Activated CD4-positive, alpha-beta T cell treated with anti-CD3 and anti-CD28 coated beads, Interleukin-2, Interleukin-6, amounts not matched to agents 100 ng/mL and 50 ng/mL, durations not matched to agents 16 hours and 8 hours (primary cell): ENCODE results near the gene CDC25C.
"Not testable (repeated sequence)": the region's sequence is repeated elsewhere in the genome, so short reads cannot be mapped to it uniquely, and the experiment has no call there.

Source experiments
- DNase-seq: peaks from one replicate; pipeline ENCODE4 v3.0.0-alpha.2; 2020

Gene CDC25C

DNA sequence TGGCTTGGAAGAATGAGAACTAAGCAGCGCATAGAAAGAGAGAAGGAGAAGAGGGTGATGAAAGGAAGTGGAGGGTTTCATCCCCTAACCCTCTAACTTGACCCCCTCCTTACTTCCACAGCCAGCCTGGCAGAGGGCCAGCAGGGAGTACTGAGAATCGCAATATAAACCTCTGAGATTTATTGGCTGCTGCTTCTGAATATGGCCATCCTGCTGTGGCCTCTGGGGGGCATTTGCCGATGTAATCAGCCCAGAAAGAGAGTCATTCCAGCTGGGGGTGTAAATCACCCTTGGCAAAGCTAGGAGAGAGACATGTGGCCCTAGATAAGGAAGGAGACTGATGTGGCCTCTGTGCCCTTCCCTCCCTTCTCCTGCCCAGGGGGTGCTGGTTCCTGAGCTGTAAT, 56.2 kb downstream of the CDC25C start:
- no peak for DNase-seq

DNA sequence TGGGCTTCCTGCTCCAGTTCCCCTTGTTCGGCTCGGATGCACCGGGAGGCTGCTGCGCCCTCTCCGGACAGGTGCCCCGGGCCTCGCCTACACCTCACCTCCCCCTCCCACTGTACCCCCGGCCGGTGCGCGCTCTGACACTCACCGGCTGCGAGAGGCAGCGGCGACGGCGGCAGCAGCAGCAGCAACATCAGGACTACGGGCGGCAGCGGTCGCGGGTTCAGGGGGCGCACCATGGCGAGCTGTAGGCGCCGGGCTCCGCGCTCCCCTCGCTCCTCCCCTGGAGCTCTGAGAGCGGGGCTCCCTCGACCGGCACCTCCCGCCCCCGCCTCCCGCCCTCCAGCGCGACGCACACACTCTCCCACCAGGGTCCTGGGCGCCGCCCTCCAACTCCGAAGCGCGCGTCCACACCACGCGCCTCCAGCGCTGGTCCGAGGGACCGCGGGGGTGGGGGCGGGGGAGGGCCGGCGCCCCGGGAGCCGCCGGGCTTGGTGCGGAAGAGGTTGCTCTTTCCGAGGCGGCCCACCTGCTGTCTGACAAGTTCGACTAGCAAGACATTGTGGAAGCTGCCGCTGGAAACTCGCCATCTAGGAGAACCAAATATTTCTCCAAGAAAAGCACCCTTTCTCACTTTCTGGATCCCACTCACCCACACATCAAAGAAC, 57.3 kb downstream of the CDC25C start, which contains the start of gene GFRA3:
TSS of gene GFRA3 (minus strand) at position 433 of the 665 bp plus-strand sequence. CDS start at position 236, 197 bp downstream.
- no peak for DNase-seq

GRCh38 chr5:138273834-138274188, 57.8 kb downstream of the CDC25C start:
- DNase-seq, result no peak

DNA sequence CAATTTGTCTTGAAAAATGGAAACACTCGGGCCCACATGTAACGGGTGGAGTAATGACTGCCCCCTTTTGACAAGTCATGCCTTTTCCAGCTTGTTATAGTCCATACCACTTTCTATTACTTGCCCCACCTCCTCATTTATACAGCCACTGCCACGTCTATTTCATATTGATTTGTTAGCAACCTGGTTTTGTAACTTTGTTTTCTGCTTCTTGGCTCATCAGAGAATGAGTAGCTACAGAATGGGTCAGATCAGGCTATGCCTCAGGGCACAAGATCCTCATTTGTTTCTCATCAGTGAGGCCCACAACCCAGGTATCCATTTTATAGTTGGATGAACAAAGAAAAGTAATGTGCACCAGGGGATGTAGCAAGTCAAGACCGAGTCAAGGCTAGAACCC, 58.9 kb downstream of the CDC25C start:
- no peak for DNase-seq

DNA sequence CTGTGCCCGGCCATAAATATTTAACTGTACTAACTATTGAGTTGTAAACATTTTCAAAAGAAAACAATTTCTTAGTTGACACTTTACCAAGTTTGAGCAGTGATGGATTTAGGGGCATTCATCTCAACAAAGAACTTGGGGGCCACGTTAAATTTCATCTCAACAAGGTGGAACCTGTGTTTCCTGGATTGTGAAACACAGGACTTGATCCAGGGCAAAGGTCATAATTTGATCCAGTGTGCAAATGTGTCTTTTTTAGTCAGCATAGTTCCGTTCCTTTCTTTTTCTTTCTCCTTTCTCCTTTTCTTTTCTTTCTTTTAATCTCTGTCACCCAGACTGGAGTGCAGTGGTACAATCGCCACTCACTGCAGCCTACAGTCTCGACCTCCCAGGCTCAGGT, 60.3 kb downstream of the CDC25C start:
- DNase-seq, result no peak

GRCh38 chr5:138264183-138264582, 67.4 kb downstream of the CDC25C start:
- no peak for DNase-seq

GRCh38 chr5:138263581-138263980, 68.0 kb downstream of the CDC25C start:
- DNase-seq, result peak; percentile 30

GRCh38 chr5:138258704-138259292, 72.8 kb downstream of the CDC25C start:
- DNase-seq, result no peak

- DNase-seq, result no peak
These were observed 74.0 kb downstream of the CDC25C start for GRCh38 chr5:138257583-138257982.

DNA sequence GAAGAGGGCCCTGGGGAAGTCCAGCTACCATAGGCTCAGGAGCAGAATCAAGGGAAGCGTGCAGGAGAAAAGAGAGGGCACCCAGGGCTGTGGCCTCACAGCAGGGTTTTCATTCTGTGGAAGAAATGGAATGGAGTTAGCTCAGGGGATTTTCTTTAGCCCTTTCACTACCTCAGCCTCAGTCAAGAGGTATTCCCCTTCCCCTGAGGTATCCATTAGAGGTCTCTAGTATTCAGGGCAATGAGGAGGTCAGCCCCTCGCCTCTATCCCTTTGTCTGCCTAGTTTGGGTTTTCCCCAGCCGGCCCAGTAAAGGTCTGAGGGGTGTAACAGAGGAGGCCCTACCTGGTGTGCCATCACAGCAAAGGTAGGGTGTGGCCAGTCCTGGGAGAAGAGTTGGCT, 78.7 kb downstream of the CDC25C start:
- no peak for DNase-seq

GRCh38 chr5:138247800-138248199, 83.8 kb downstream of the CDC25C start:
- DNase-seq, result not testable (repeated sequence)

GRCh38 chr5:138246822-138247221, 84.8 kb downstream of the CDC25C start:
- no peak for DNase-seq

DNA sequence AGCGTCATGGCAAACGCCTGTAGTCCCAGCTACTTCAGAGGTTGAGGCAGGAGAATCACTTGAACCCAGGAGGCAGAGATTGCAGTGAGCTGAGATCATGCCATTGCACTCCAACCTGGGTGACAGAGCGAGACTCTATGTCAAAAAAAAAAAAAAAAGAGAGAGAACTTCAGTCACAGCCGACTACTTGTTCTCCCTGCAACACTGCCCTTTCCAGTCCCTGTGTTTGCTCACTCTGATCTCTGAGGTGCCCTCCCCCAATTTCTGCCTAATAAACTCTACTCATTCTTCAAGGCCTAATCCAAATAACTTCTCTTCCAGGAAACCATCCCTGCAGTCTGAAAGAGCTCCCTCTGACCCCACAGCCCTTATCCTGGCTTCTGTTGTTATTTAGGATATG, 85.3 kb downstream of the CDC25C start:
- DNase-seq, result no peak

- no peak for DNase-seq
These were observed 85.9 kb downstream of the CDC25C start for GRCh38 chr5:138245717-138246116.

DNA sequence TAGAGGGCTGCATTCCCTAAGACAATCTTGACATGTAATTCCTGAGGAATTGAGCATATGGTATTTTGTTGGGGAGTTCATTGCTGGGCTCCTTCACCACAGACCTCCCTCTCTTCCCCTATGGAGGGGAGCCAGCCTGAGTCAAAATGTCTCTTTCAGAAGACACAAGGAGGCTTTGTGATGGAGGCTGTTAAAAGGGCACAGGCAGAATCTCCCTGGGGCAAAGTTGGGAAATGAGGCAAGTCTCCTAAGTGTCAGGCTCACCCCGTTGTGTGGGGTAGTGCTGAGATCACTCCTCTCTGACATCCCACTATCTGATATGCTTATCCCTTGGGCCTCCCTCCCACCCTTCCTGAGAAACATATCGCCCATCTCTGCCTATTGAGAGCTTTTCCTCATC, 87.8 kb downstream of the CDC25C start:
- no peak for DNase-seq

GRCh38 chr5:138241688-138242571, 89.7 kb downstream of the CDC25C start:
- DNase-seq, result no peak

GRCh38 chr5:138240650-138241385, 90.8 kb downstream of the CDC25C start:
- DNase-seq, result peak; percentile 16

DNA sequence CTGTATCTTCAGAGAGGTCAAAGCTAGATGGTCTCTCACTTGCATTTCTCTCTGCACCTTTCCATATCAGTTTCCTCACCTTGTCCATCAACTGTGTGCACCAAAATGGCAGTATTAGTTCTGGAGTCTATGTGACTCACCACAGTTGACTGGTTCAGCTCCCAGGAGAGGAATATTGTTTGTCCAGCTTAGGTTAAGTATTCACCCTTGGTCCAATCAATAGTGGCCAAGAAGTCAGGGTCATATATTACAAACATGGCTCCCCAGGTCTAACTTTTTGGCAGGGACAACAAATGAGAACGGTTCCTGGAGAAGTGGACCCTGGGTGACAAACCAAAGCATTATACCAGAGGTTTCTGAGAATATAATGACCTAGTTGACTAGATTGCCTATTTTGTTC, 93.6 kb downstream of the CDC25C start:
- DNase-seq, result no peak
